HG03060 (cell line): Measurements from ENCODE around the gene TRIAP1.

Experiments
- ATAC-seq: cut with Tn5 transposase; IDR thresholded peaks from one replicate; pipeline ENCODE4 v1.9.1; 2021; ENCODE audit warnings: low read depth, moderate number of reproducible peaks; ENCODE audit not compliant: unreplicated experiment

Gene TRIAP1

DNA sequence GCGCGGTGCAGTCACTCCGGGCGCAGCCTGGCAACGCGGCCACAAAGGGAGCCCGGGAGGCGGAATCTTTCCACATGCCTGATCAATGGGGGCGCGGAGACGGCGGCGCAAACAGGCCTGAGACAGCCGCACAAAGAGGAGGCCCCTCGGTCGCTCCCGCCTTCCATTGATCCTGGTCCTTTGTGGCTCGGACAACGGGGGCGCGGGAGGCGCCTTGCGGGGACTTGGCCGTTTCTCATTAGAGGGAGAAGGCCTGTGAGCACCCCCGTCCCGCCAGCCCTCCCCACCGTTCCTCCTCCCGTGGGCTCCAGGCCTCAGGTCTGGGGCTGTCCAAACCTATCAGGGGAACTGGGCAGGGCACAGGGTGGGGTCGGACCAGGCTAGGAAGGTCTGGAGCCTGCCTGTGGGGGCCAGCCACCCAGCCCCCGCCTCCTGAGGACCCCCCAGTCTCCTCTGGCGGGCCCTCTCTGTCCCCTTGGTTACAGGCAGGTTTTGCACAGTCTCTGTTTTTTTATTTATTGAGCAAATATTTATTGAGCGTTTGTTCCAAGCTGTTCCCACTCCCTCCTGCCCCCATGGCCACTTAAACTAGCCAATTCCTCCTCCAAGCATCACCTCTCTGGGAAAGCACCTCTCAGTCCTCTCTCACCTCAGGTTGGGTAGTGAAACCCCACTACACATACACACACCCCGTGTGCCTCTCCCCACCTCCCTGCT lies 48.2 kb downstream of the TRIAP1 start:
- no peak for ATAC-seq

- ATAC-seq, result no peak
Observed at GRCh38 chr12:120394483-120395367, 51.5 kb downstream of the TRIAP1 start.
